ENCODE data around the gene TRAPPC12.

The TRAPPC12 gene

DNA sequence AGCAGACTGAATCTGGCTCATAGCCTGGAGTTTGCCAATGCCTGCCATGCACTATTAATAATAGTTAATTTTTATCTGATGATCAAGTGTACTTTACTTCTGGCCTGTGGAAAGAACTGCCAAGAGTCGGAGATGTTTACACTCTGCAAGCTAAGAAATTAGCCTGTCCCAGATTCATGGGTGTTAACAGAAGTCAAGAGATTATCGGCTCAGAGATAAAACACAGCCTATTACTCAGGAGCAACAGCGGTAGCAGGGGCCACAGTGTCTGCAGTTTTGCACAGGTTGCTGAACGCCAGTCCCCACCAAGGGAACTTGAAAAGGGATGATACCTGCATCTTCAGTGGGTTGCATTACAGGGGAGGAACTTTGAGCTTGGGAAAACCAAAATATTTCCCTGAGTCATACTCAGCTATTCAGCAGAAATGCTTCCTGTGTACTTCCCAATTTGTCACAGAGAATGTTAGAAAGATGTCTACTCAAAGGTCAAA lies 144.1 kb downstream of the TRAPPC12 start:
- TF ChIP-seq, protein P1, sequence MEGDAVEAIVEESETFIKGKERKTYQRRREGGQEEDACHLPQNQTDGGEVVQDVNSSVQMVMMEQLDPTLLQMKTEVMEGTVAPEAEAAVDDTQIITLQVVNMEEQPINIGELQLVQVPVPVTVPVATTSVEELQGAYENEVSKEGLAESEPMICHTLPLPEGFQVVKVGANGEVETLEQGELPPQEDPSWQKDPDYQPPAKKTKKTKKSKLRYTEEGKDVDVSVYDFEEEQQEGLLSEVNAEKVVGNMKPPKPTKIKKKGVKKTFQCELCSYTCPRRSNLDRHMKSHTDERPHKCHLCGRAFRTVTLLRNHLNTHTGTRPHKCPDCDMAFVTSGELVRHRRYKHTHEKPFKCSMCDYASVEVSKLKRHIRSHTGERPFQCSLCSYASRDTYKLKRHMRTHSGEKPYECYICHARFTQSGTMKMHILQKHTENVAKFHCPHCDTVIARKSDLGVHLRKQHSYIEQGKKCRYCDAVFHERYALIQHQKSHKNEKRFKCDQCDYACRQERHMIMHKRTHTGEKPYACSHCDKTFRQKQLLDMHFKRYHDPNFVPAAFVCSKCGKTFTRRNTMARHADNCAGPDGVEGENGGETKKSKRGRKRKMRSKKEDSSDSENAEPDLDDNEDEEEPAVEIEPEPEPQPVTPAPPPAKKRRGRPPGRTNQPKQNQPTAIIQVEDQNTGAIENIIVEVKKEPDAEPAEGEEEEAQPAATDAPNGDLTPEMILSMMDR (conservative IDR thresholded peaks at IDR 0.05; ENCODE audit: low read depth, low read length), result no peak
- no peak overlapping the region for H3K9ac ChIP-seq

GRCh38 chr2:3526871-3527270 lies 147.4 kb downstream of the TRAPPC12 start:
- H3K4me2 ChIP-seq, result no peak overlapping the region
- TF ChIP-seq, protein P1 (conservative IDR thresholded peaks at IDR 0.05; ENCODE audit: low read depth, low read length), result no peak
- no peaks in the 10 kb centered on the region for H3K27me3 ChIP-seq (ENCODE audit: insufficient read depth, low read depth)
- H3K4me3 ChIP-seq (IDR thresholded peaks at IDR 0.05; ENCODE audit: insufficient read depth, low read depth, low read length), result no peak overlapping the region
- peaks cover 10% of the 10 kb centered on the region for H3K4me1 ChIP-seq (ENCODE audit: low read depth, poor library complexity, severe bottlenecking)
- H3K36me3 ChIP-seq (ENCODE audit: insufficient read depth), result no peaks in the 10 kb centered on the region
- no peaks in the 10 kb centered on the region for H4K20me1 ChIP-seq (ENCODE audit: insufficient read depth)
- no peaks in the 10 kb centered on the region for H3K79me2 ChIP-seq (ENCODE audit: insufficient read depth, low read depth)
- no peak overlapping the region for H3K27ac ChIP-seq
- H2AFZ ChIP-seq (ENCODE audit: low read depth), result no peak overlapping the region
- H3K9ac ChIP-seq, result no peak overlapping the region

More for the DNA sequence above, 144.1 kb downstream of the TRAPPC12 start:
- no peak overlapping the region for H3K4me2 ChIP-seq
- no peaks in the 10 kb centered on the region for H3K79me2 ChIP-seq (ENCODE audit: insufficient read depth, low read depth)
- H3K27me3 ChIP-seq (ENCODE audit: insufficient read depth, low read depth), result no peaks in the 10 kb centered on the region
- no peaks in the 10 kb centered on the region for H3K36me3 ChIP-seq (ENCODE audit: insufficient read depth)
- peaks cover 20% of the 10 kb centered on the region for H3K4me1 ChIP-seq (ENCODE audit: low read depth, poor library complexity, severe bottlenecking)
- H3K4me3 ChIP-seq (IDR thresholded peaks at IDR 0.05; ENCODE audit: insufficient read depth, low read depth, low read length), result no peak overlapping the region
- no peak overlapping the region for H3K27ac ChIP-seq
- H4K20me1 ChIP-seq (ENCODE audit: insufficient read depth), result no peaks in the 10 kb centered on the region
- H2AFZ ChIP-seq (ENCODE audit: low read depth), result no peak overlapping the region

DNA sequence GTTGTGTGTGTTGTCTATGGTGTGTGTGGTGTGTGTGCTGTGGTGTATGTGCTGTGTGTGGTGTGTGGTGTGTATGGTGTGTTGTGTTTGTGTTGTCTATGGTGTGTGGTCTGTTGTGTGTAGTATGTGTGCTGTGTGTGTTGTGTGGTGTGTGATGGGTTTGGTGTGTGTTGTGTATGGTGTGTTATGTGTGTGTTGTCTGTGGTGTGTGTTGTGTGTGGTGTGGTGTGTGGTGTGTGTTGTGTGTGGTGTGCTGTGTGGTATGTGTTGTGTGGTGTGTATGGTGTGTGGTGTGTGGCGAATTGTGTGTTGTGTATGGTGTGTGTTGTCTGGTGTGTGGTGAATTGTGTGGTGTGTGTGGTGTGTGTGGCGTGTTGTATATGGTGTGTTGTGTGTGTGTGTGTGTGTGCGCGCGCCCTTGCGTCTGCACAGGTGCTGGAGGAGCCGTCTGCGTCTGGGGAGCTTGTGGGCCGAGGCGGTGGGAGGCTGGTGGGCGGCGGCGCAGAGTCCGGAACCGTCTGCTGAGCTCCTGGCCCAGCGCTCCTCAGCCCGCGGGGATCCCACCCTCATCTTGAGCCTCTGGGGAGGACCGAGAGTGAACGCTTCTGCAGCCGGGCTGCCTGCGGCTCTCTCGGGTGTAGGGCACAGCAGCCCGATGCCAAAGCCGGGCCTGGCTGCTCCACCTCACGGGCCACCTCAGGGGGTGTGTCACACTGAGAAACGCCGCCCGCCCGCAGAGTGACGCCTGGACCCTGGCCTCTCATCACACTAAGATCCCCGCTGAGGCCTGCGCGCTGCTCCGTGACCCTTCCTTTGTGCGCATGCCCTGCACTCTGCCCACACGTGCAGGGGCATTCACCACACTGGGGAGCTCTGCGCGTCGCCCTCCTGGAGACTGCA lies 148.6 kb downstream of the TRAPPC12 start:
- Histone ChIP-seq H4K20me1 (ENCODE audit: insufficient read depth) (no peaks in the 10 kb centered on the region), H3K4me3 (IDR thresholded peaks at IDR 0.05; ENCODE audit: insufficient read depth, low read depth, low read length) (no peak overlapping the region), H3K36me3 (ENCODE audit: insufficient read depth) (no peaks in the 10 kb centered on the region), H3K9ac (no peak overlapping the region), H3K27ac (no peak overlapping the region), H3K4me2 (no peak overlapping the region), H3K27me3 (ENCODE audit: insufficient read depth, low read depth) (no peaks in the 10 kb centered on the region), H2AFZ (ENCODE audit: low read depth) (no peak overlapping the region), H3K79me2 (ENCODE audit: insufficient read depth, low read depth) (no peaks in the 10 kb centered on the region), H3K4me1 (ENCODE audit: low read depth, poor library complexity, severe bottlenecking) (peaks cover 10% of the 10 kb centered on the region)
- TF ChIP-seq, protein P1 (conservative IDR thresholded peaks at IDR 0.05; ENCODE audit: low read depth, low read length), result no peak
